Gastrocnemius medialis (tissue), 4 donors: ENCODE data around the gene KIRREL3.

ENCODE experiments used
- CTCF ChIP-seq, 5 experiments: fragments of 450-650 bp in 3 of 5; fragments of 200-600 bp in 2 of 5; sonication (generic) in 2 of 5; IDR thresholded peaks in 4 of 5; conservative IDR thresholded peaks in 1 of 5; 1 replicate in 4 of 5; 2 replicates in 1 of 5; pipeline ENCODE4 v1.5.1; 2016 to 2019; ENCODE audit warnings: antibody characterized with exemption in 5 of 5, mild to moderate bottlenecking in 3 of 5, moderate library complexity in 3 of 5
- POLR2A ChIP-seq, 2 donors: fragments of 450-650 bp; IDR thresholded peaks; one replicate each; pipeline ENCODE4 v1.6.1; 2017; ENCODE audit warnings: antibody characterized with exemption in 2 of 2, mild to moderate bottlenecking in 2 of 2, moderate library complexity in 2 of 2

GRCh38 chr11:126583101-126583500, 417.5 kb downstream of the KIRREL3 start:
- TF ChIP-seq CTCF (IDR thresholded peaks at IDR 0.05 in 4 of 5, conservative IDR thresholded peaks at IDR 0.05 in 1 of 5) (no peak), POLR2A (IDR thresholded peaks at IDR 0.05) (no peak)
